HepG2 (cell line): ENCODE results near the gene ST8SIA2. TPM values are rescaled to one million over a fixed set of nuclear protein-coding genes. Genes with fewer than 3 reads are reported as not detected.
A peak's percentile ranks its signal among the peaks of the same experiment; 100 is the strongest.

Source experiments
- ATAC-seq: fragments of 200-7000 bp; cut with Tn5 transposase; 3 replicates; pipeline ENCODE4 v1.9.1; 2020; ENCODE audit warnings: mild to moderate bottlenecking, moderate library complexity
- BruUV-seq: library from RNA; stranded (reverse); fragments of 400-500 nt; replicated peaks from 2 replicates; lab custom pipeline; 2021; lab: Mats Ljungman, UMichigan
- CTCF ChIA-PET: fragments of 300-600 bp; formaldehyde crosslinking; extraction: SDS; loops from one replicate; lab custom pipeline; 2021; ENCODE audit warnings: low total read pairs, inconsistent platforms, low intra/inter-chr PET ratio; lab: Yijun Ruan, JAX
- POLR2A ChIA-PET: fragments of 350-600 bp; sonication (Branson Sonifier 250); formaldehyde crosslinking; loops from one replicate; lab custom pipeline; 2020; ENCODE audit warnings: antibody characterized with exemption, inconsistent platforms; lab: Yijun Ruan, JAX
- DNase-seq: peaks from one replicate; pipeline ENCODE4 v3.0.0-alpha.2; 2015; ENCODE audit warnings: low spot score
- FAIRE-seq: peaks from 3 replicates; lab custom pipeline; 2011; peaks lifted over from hg19 to GRCh38; lab: Jason Lieb, UNC
- H2AFZ ChIP-seq: one replicate; pipeline ENCODE4 v1.6.1; 2011; ENCODE audit warnings: low read length, inconsistent platforms
- H3K27ac ChIP-seq: fragments of 300-600 bp; 3 replicates; pipeline ENCODE4 v1.8.0; 2011; ENCODE audit warnings: mixed run types, mild to moderate bottlenecking, mixed read lengths, low read length, inconsistent platforms; ENCODE audit not compliant: insufficient read depth; ENCODE audit errors: extremely low read length
- H3K27me3 ChIP-seq, 2 experiments: fragments of 200-600 bp in 1 of 2; 2 replicates in 1 of 2; 3 replicates in 1 of 2; pipeline versions ENCODE4 v1.6.0 to v1.8.0; 2011; ENCODE audit warnings: low read length in 2 of 2, mild to moderate bottlenecking in 2 of 2, moderate library complexity in 2 of 2, inconsistent platforms in 1 of 2; ENCODE audit not compliant: insufficient read depth in 2 of 2, control insufficient read depth in 1 of 2
- H3K36me3 ChIP-seq, 2 experiments: fragments of 200-600 bp in 1 of 2; replicated peaks in 1 of 2; 2 replicates in 1 of 2; 3 replicates in 1 of 2; pipeline versions ENCODE4 v1.5.1 to v1.8.0; 2011; ENCODE audit warnings: low read length in 2 of 2, inconsistent platforms in 1 of 2; ENCODE audit not compliant: insufficient read depth in 2 of 2, control insufficient read depth in 1 of 2
- H3K4me1 ChIP-seq: 2 replicates; pipeline ENCODE4 v1.5.1; 2012; ENCODE audit warnings: low read length, inconsistent platforms; ENCODE audit not compliant: insufficient read depth
- H3K4me2 ChIP-seq: 2 replicates; pipeline ENCODE4 v1.6.0; 2011; ENCODE audit warnings: low read depth, low read length, inconsistent platforms
- H3K4me3 ChIP-seq, 3 experiments: fragments of 200-600 bp in 1 of 3; sonication (generic), shearing (Covaris generic) in 1 of 3; replicated peaks in 1 of 3; 2 replicates each; pipeline ENCODE4 v1.5.1; 2011 to 2016; ENCODE audit warnings: low read length in 3 of 3, inconsistent platforms in 2 of 3, low read depth in 2 of 3, mild to moderate bottlenecking in 2 of 3, control low read depth in 1 of 3, mixed read lengths in 1 of 3; ENCODE audit not compliant: insufficient read depth in 1 of 3
- H3K79me2 ChIP-seq: one replicate; pipeline ENCODE4 v1.6.1; 2011; ENCODE audit warnings: low read length, inconsistent platforms; ENCODE audit not compliant: insufficient read depth
- H3K9ac ChIP-seq: 2 replicates; pipeline ENCODE4 v1.6.0; 2011; ENCODE audit warnings: mild to moderate bottlenecking, low read depth, low read length, inconsistent platforms; ENCODE audit not compliant: insufficient read depth
- H3K9me3 ChIP-seq: 2 replicates; pipeline ENCODE4 v1.5.1; 2012; ENCODE audit warnings: mild to moderate bottlenecking, low read length
- H4K20me1 ChIP-seq: 2 replicates; pipeline ENCODE4 v1.6.0; 2011; ENCODE audit warnings: inconsistent platforms, mild to moderate bottlenecking, low read length, moderate library complexity; ENCODE audit not compliant: insufficient read depth
- MAFF ChIP-seq: IDR thresholded peaks from 2 replicates; pipeline ENCODE4 v1.6.1; 2011; ENCODE audit warnings: low read depth, low read length, improper control_type of control experiment
- MAFG ChIP-seq: sonication (generic); formaldehyde crosslinking; IDR thresholded peaks from 2 replicates; pipeline ENCODE4 v1.5.1; 2020; ENCODE audit warnings: mild to moderate bottlenecking, missing genetic modification reagents
- MAFK ChIP-seq, 2 experiments: IDR thresholded peaks in 1 of 2; conservative IDR thresholded peaks in 1 of 2; 2 replicates each; pipeline ENCODE4 v1.6.1; 2011; ENCODE audit warnings: improper control_type of control experiment in 2 of 2, low read length in 2 of 2
- NFE2L2 ChIP-seq: fragments of 150-350 bp; IDR thresholded peaks from 2 replicates; pipeline ENCODE4 v1.6.1; 2014; ENCODE audit warnings: low read length
- SMAD3 ChIP-seq: sonication (generic); formaldehyde crosslinking; IDR thresholded peaks from 2 replicates; pipeline ENCODE4 v1.4.0; 2020; ENCODE audit warnings: missing genetic modification reagents
- WIZ ChIP-seq: sonication (generic); formaldehyde crosslinking; IDR thresholded peaks from 2 replicates; pipeline ENCODE4 v1.5.1; 2020; ENCODE audit warnings: mild to moderate bottlenecking, missing genetic modification reagents
- ZNF441 ChIP-seq: sonication (generic); formaldehyde crosslinking; IDR thresholded peaks from 2 replicates; pipeline ENCODE4 v1.7.0; 2021; ENCODE audit warnings: missing genetic modification reagents, borderline replicate concordance
- ZNF572 ChIP-seq: sonication (generic); formaldehyde crosslinking; IDR thresholded peaks from 2 replicates; pipeline ENCODE4 v1.5.1; 2020; ENCODE audit warnings: mild to moderate bottlenecking, missing genetic modification reagents
- ZNF713 ChIP-seq: sonication (generic); formaldehyde crosslinking; IDR thresholded peaks from 2 replicates; pipeline ENCODE4 v1.4.0; 2020; ENCODE audit warnings: mild to moderate bottlenecking, missing genetic modification reagents
- WGBS: methylation state at CpG from one replicate; pipeline ENCODE4 v1.1.6; 2017; ENCODE audit warnings: low lambda C conversion rate; 5-methylcytosine and 5-hydroxymethylcytosine counted together
- in situ Hi-C: cut with HindIII; loops from 2 replicates; pipeline ENCODE4 v1.10.0; 2017; ENCODE audit warnings: low pct_unique_long_range_greater_than_20kb; ENCODE audit not compliant: extremely low pct_ligation_motif_present
- intact Hi-C: fragments of 100-400 bp; cut with micrococcal nuclease; formaldehyde crosslinking; loops from one replicate; pipeline ENCODE4 v1.10.0; 2022; ENCODE audit not compliant: unreplicated experiment
- polyA plus RNA-seq, 8 experiments: library from polyadenylated mRNA; depleted of rRNA in 3 of 8; stranded (reverse) in 7 of 8; unstranded in 1 of 8; fragments of >200 nt; fragmentation: Illumina TruSeq in 4 of 8; extraction: Trizol in 4 of 8; gene quantifications; 2 replicates each; pipeline versions ENCODE4 v1.2.1 to v1.2.3, GENCODE V29; 2011 to 2016; ENCODE audit warnings: low read depth in 4 of 8, missing spikeins in 1 of 8, mixed read lengths in 1 of 8; ENCODE audit not compliant: insufficient read depth in 1 of 8
- total RNA-seq, 5 experiments: library from RNA; depleted of rRNA; stranded (reverse); fragments of >200 nt; fragmentation: Illumina TruSeq; extraction: Trizol; gene quantifications; 2 replicates each; pipeline ENCODE4 v1.2.3, GENCODE V29; 2016; ENCODE audit warnings: low read depth in 1 of 5
- TF ChIP-seq, protein P1 (sequence below): sonication (generic); formaldehyde crosslinking; IDR thresholded peaks from 2 replicates; pipeline ENCODE4 v1.9.0; 2021; ENCODE audit warnings: missing genetic modification reagents, mild to moderate bottlenecking, borderline replicate concordance

ST8SIA2 gene
- total and polyA plus RNA-seq, 2 of the 13 experiments (the other 11 are each of a cell fraction or from before 2014, with no cell fraction given) = not detected

DNA sequence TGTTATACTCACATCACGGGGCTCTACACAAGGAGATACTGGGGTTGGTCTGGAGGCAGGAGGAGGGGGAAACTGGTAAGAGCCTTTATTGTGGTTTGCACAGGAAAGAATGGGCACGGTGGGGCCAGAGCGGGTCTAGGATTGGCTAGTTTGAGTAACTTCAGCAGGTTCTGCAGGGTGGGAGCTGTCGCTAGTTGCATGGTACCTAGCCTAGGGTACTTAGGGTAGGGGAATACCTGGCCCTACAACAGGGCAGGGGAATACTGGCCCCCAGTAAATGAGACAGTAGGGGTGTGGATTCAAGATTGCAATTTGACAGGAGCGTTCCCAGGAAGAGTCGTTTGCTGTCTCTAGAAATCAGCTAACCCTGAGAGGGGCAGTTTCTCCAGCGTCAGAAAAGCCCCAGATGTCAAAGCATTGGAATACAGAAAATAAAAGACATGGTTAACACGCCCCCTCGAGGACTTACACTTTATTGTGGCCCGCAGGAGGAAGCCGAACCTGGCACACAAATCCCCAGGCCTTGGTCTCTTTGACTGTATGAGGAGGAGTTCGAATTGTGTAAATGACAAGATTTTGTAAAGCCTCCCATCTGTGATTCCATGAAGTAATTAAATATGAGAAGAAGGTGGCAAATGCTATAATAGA, 32.0 kb downstream of the ST8SIA2 start:
- no peaks in the 10 kb centered on the region for H3K4me1 ChIP-seq
- TF ChIP-seq WIZ (CRISPR knock-in tag) (no peak), ZNF572 (CRISPR knock-in tag) (no peak), ZNF713 (CRISPR knock-in tag) (no peak), SMAD3 (CRISPR knock-in tag) (no peak)
- TF ChIP-seq, all 625 proteins: peak for 0
- POLR2A ChIA-PET = no interaction called here
- in situ Hi-C loops = no loop called here
- no peaks in the 10 kb centered on the region for H3K9me3 ChIP-seq
- no peaks in the 10 kb centered on the region for H3K36me3 ChIP-seq
- no peak overlapping the region for H3K9ac ChIP-seq
- no peak overlapping the region for H2AFZ ChIP-seq
- H3K4me3 ChIP-seq = no peak overlapping the region
- peaks cover 0 to 29% of the 10 kb centered on the region in 2 experiments; a peak in 2 of 5 replicates for H3K27me3 ChIP-seq
- CTCF ChIA-PET = no interaction called here
- intact Hi-C loops = no loop called here
- no TSS peak for BruUV-seq
- FAIRE-seq (no peak), DNase-seq (no peak), ATAC-seq (no peak)
- H4K20me1 ChIP-seq = no peaks in the 10 kb centered on the region
- no peaks in the 10 kb centered on the region for H3K79me2 ChIP-seq
- no peak overlapping the region for H3K4me2 ChIP-seq
- H3K27ac ChIP-seq = no peak overlapping the region
- WGBS = 17% methylated on average over 11 of the region's 12 CpGs

DNA sequence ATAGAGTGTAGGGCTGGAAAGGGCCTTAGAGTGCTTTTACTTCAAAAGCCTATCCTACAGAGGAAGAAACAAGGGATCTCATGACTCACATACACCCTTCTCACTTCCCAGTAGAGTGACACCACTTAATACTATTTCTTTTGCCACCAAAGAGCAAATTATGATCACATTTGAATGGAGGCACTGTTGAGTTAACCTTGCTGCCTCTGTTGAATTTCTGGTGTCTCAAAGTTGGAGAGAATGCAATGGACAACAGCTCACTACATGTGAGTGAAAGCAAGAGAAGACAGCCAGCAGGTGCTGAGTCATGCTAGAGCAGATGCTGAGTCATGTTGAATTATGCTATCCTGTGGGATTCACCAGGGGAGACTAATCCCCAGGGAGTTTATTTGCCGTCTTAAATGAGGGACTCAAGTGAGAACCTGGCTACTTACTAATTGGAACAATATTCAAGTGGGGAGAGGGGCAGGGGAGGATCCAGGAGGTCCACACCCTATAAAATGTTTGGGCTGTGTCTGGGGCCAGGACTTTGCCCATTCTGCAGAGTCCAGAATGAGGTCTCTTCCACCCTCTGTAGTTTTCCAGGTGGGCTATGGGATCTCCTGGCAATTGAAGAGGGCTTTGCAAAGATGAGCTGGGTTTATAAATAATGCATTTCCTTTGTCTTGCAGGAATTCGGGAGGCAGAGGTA, 35.8 kb downstream of the ST8SIA2 start:
- CTCF ChIA-PET = no interaction called here
- Histone ChIP-seq H3K4me3 (no peak overlapping the region), H3K4me1 (no peaks in the 10 kb centered on the region), H3K27ac (no peak overlapping the region), H3K4me2 (no peak overlapping the region), H3K27me3 (peaks cover 0 to 43% of the 10 kb centered on the region in 2 experiments; a peak in 1 of 5 replicates), H3K36me3 (no peaks in the 10 kb centered on the region), H3K9me3 (no peaks in the 10 kb centered on the region), H3K9ac (no peak overlapping the region), H4K20me1 (no peaks in the 10 kb centered on the region), H2AFZ (no peak overlapping the region), H3K79me2 (no peaks in the 10 kb centered on the region)
- POLR2A ChIA-PET = no interaction called here
- DNase-seq (no peak), FAIRE-seq (no peak), ATAC-seq (no peak)
- in situ Hi-C loops (no loop called here), intact Hi-C loops (no loop called here)
- WGBS = 3% methylated on average over 2 of the region's 2 CpGs
- no TSS peak for BruUV-seq
- TF ChIP-seq ZNF441 (CRISPR knock-in tag) (no peak), MAFG (peak; percentile 28; the same call in 1 of the 2 replicates), NFE2L2 (peak; percentile 71), MAFF (peak; percentile 71), MAFK (conservative IDR thresholded peaks at IDR 0.05 in 1 of 2, IDR thresholded peaks at IDR 0.05 in 1 of 2; ENCODE audit: low read length in 2 of 2) (peak; percentile 59 to 63)
- TF ChIP-seq, protein P1, sequence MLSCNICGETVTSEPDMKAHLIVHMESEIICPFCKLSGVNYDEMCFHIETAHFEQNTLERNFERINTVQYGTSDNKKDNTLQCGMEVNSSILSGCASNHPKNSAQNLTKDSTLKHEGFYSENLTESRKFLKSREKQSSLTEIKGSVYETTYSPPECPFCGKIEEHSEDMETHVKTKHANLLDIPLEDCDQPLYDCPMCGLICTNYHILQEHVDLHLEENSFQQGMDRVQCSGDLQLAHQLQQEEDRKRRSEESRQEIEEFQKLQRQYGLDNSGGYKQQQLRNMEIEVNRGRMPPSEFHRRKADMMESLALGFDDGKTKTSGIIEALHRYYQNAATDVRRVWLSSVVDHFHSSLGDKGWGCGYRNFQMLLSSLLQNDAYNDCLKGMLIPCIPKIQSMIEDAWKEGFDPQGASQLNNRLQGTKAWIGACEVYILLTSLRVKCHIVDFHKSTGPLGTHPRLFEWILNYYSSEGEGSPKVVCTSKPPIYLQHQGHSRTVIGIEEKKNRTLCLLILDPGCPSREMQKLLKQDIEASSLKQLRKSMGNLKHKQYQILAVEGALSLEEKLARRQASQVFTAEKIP = no peak
